Endothelial cell of umbilical vein (primary cell): ENCODE results near the gene ALOX5. TPM values are rescaled to one million over a fixed set of nuclear protein-coding genes. Genes with fewer than 3 reads are reported as not detected.

Source experiments
- BruUV-seq: library from RNA; stranded (reverse); fragments of 400-500 nt; replicated peaks from 2 replicates; lab custom pipeline; 2021; lab: Mats Ljungman, UMichigan
- CTCF ChIA-PET: fragments of 300-600, 350-600 bp; sonication (Branson Sonifier 250); formaldehyde crosslinking; loops from one replicate; lab custom pipeline; 2021; ENCODE audit warnings: antibody characterized with exemption, inconsistent platforms; lab: Charles Lee
- POLR2A ChIA-PET: fragments of 300-600, 350-600 bp; sonication (Branson Sonifier 250); formaldehyde crosslinking; loops from one replicate; lab custom pipeline; 2021; ENCODE audit warnings: antibody characterized with exemption, inconsistent platforms; lab: Charles Lee
- DNase-seq: peaks from one replicate; pipeline ENCODE4 v3.0.0-alpha.2; 2011; ENCODE audit warnings: low read depth, low spot score
- FAIRE-seq: peaks from 2 replicates; lab custom pipeline; 2011; peaks lifted over from hg19 to GRCh38; lab: Jason Lieb, UNC
- H2AFZ ChIP-seq: 2 replicates; pipeline ENCODE4 v1.6.0; 2012; ENCODE audit warnings: low read depth, low read length, control low read depth, inconsistent platforms
- H3K27ac ChIP-seq: 2 replicates; pipeline ENCODE4 v1.5.1; 2011; ENCODE audit warnings: low read depth, mild to moderate bottlenecking, control low read depth, low read length, moderate library complexity; ENCODE audit not compliant: insufficient read depth
- H3K27me3 ChIP-seq, 2 experiments: 2 replicates each; pipeline versions ENCODE4 v1.6.0 to v1.6.1; 2011; ENCODE audit warnings: low read length in 2 of 2, mixed read lengths in 1 of 2; ENCODE audit not compliant: control insufficient read depth in 2 of 2, insufficient read depth in 2 of 2
- H3K36me3 ChIP-seq, 2 experiments: 2 replicates in 1 of 2; 3 replicates in 1 of 2; pipeline ENCODE4 v1.5.1; 2011; ENCODE audit warnings: low read length in 2 of 2, mild to moderate bottlenecking in 1 of 2, moderate library complexity in 1 of 2; ENCODE audit not compliant: control insufficient read depth in 2 of 2, insufficient read depth in 2 of 2; ENCODE audit errors: extremely low read depth in 1 of 2
- H3K4me1 ChIP-seq: 3 replicates; pipeline ENCODE4 v1.5.1; 2011; ENCODE audit warnings: mild to moderate bottlenecking, low read length; ENCODE audit not compliant: control insufficient read depth, insufficient read depth; ENCODE audit errors: extremely low read depth
- H3K4me2 ChIP-seq: 2 replicates; pipeline ENCODE4 v1.6.1; 2011; ENCODE audit warnings: low read length, control low read depth, mixed read lengths; ENCODE audit not compliant: insufficient read depth
- H3K4me3 ChIP-seq, 3 experiments: fragments of 200-600 bp in 1 of 3; sonication (generic), shearing (Covaris generic) in 1 of 3; replicated peaks in 1 of 3; 2 replicates each; pipeline ENCODE4 v1.5.1; 2011 to 2016; ENCODE audit warnings: control low read depth in 3 of 3, low read length in 3 of 3, mild to moderate bottlenecking in 2 of 3, inconsistent platforms in 1 of 3, low read depth in 1 of 3, moderate library complexity in 1 of 3; ENCODE audit not compliant: insufficient read depth in 1 of 3
- H3K79me2 ChIP-seq: 2 replicates; pipeline ENCODE4 v1.6.0; 2012; ENCODE audit warnings: low read length, inconsistent platforms; ENCODE audit not compliant: control insufficient read depth, insufficient read depth
- H3K9ac ChIP-seq: replicated peaks from 2 replicates; pipeline ENCODE3; 2011; ENCODE audit warnings: low read length, control low read depth; ENCODE audit not compliant: insufficient read depth; ENCODE audit errors: extremely low read depth
- H3K9me1 ChIP-seq: replicated peaks from 3 replicates; pipeline ENCODE4 v1.6.0; 2011; ENCODE audit warnings: mild to moderate bottlenecking, low read length; ENCODE audit not compliant: control insufficient read depth, insufficient read depth; ENCODE audit errors: extremely low read depth
- H3K9me3 ChIP-seq: replicated peaks from 2 replicates; pipeline ENCODE4 v1.5.1; 2012; ENCODE audit warnings: low read length, inconsistent platforms; ENCODE audit not compliant: control insufficient read depth, insufficient read depth
- H4K20me1 ChIP-seq: replicated peaks from 2 replicates; pipeline ENCODE3; 2011; ENCODE audit warnings: mild to moderate bottlenecking, low read length; ENCODE audit not compliant: control insufficient read depth, insufficient read depth; ENCODE audit errors: extremely low read depth
- EZH2 ChIP-seq: IDR thresholded peaks from 2 replicates; pipeline ENCODE4 v1.6.1; 2012; ENCODE audit warnings: borderline replicate concordance, low read depth, mild to moderate bottlenecking, moderate library complexity, low read length, inconsistent platforms; ENCODE audit not compliant: severe bottlenecking
- FOS ChIP-seq: IDR thresholded peaks from 2 replicates; pipeline ENCODE4 v1.6.1; 2011; ENCODE audit warnings: mild to moderate bottlenecking, low read length, moderate library complexity, borderline replicate concordance; ENCODE audit not compliant: insufficient read depth
- GATA2 ChIP-seq: IDR thresholded peaks from 2 replicates; pipeline ENCODE4 v1.7.0; 2011; ENCODE audit warnings: low read depth, mild to moderate bottlenecking, moderate library complexity, mixed read lengths, low read length; ENCODE audit not compliant: insufficient read length, insufficient read depth
- JUN ChIP-seq: IDR thresholded peaks from 2 replicates; pipeline ENCODE4 v1.6.1; 2011; ENCODE audit warnings: borderline replicate concordance, low read depth; ENCODE audit not compliant: insufficient read length, insufficient read depth
- MYC ChIP-seq: IDR thresholded peaks from one replicate; pipeline ENCODE4 v1.6.1; 2011; ENCODE audit warnings: mild to moderate bottlenecking, low read depth, low read length
- POLR2A ChIP-seq: IDR thresholded peaks from 2 replicates; pipeline ENCODE4 v1.6.1; 2012; ENCODE audit warnings: low read depth, mild to moderate bottlenecking, control low read depth, low read length
- POLR2AphosphoS5 ChIP-seq: IDR thresholded peaks from 2 replicates; pipeline ENCODE4 v1.6.1; 2012; ENCODE audit warnings: low read depth, mild to moderate bottlenecking, control low read depth, low read length, moderate library complexity; ENCODE audit not compliant: insufficient read depth
- dilution Hi-C: fragments of 300-500 bp; cut with MboI; formaldehyde crosslinking; loops from one replicate; pipeline ENCODE4 v1.15.0; 2019; ENCODE audit warnings: low sequenced_read_pairs; ENCODE audit not compliant: extremely low pct_ligation_motif_present
- intact Hi-C: fragments of 100-400 bp; cut with micrococcal nuclease; formaldehyde crosslinking; loops from one replicate; pipeline ENCODE4 v1.10.0; 2022
- polyA plus RNA-seq, 4 experiments: library from polyadenylated mRNA; depleted of rRNA in 3 of 4; stranded (reverse) in 3 of 4; unstranded in 1 of 4; fragments of >200 nt; gene quantifications; 2 replicates each; pipeline versions ENCODE4 v1.2.1 to v1.2.3, GENCODE V29; 2011 to 2012; ENCODE audit warnings: missing spikeins in 1 of 4
- total RNA-seq: library from RNA; stranded (reverse); gene quantifications from 2 replicates; pipeline ENCODE4 v1.2.3, GENCODE V29; 2021
- TF ChIP-seq, protein P1 (sequence below): IDR thresholded peaks from 2 replicates; pipeline ENCODE4 v1.6.1; 2011; ENCODE audit not compliant: insufficient read depth, insufficient read length
- TF ChIP-seq, protein P2 (sequence below), 2 donors: IDR thresholded peaks; 1 replicate in 1 of 2; 2 replicates in 1 of 2; pipeline ENCODE4 v1.5.1; 2011; ENCODE audit warnings: low read length in 2 of 2, mild to moderate bottlenecking in 2 of 2, moderate library complexity in 2 of 2, control low read depth in 1 of 2, inconsistent platforms in 1 of 2, low read depth in 1 of 2; ENCODE audit not compliant: insufficient read depth in 1 of 2; ENCODE audit errors: extremely low read depth in 1 of 2

ALOX5 gene
- total and polyA plus RNA-seq, 2 donors (not counting 3 experiments of a cell fraction or from before 2014, with no cell fraction given): 0.04 TPM; not detected in 1

DNA sequence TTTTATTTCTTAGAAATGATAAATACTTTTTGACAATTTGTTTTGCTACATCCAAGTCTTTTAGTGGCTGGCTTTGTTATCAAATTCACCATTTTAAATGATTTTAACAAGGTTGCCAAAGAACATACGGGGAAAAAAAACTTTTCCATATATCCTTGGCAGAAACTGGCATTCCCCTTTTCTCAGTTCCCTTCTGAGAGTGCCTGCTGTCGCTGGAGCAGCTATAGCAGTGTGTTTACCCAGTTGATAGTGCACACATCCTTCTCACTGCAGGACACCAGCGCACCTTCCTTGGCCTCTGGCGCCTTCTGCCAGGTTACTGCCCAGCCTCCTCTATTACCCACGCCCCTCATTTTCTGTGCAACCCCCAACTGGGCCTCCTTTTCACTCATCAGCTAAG lies 94.1 kb downstream of the ALOX5 start:
- no peak overlapping the region for H2AFZ ChIP-seq
- no peak for TF ChIP-seq MYC
- no peak for TF ChIP-seq POLR2AphosphoS5
- TF ChIP-seq JUN: no peak
- TF ChIP-seq, protein P1, sequence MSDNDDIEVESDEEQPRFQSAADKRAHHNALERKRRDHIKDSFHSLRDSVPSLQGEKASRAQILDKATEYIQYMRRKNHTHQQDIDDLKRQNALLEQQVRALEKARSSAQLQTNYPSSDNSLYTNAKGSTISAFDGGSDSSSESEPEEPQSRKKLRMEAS: no peak
- no peak for TF ChIP-seq FOS
- TF ChIP-seq, protein P2, sequence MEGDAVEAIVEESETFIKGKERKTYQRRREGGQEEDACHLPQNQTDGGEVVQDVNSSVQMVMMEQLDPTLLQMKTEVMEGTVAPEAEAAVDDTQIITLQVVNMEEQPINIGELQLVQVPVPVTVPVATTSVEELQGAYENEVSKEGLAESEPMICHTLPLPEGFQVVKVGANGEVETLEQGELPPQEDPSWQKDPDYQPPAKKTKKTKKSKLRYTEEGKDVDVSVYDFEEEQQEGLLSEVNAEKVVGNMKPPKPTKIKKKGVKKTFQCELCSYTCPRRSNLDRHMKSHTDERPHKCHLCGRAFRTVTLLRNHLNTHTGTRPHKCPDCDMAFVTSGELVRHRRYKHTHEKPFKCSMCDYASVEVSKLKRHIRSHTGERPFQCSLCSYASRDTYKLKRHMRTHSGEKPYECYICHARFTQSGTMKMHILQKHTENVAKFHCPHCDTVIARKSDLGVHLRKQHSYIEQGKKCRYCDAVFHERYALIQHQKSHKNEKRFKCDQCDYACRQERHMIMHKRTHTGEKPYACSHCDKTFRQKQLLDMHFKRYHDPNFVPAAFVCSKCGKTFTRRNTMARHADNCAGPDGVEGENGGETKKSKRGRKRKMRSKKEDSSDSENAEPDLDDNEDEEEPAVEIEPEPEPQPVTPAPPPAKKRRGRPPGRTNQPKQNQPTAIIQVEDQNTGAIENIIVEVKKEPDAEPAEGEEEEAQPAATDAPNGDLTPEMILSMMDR (IDR thresholded peaks at IDR 0.05; ENCODE audit: extremely low read depth in 1 of 2, insufficient read depth in 1 of 2, low read depth in 1 of 2, low read length in 2 of 2): no peak
- TF ChIP-seq EZH2: no peak
- TF ChIP-seq GATA2: no peak
- TF ChIP-seq POLR2A: no peak
- dilution Hi-C loops: no loop called here

More for the DNA sequence above, 94.1 kb downstream of the ALOX5 start:
- Histone ChIP-seq H3K4me1 (peaks cover 23% of the 10 kb centered on the region), H4K20me1 (no peaks in the 10 kb centered on the region), H3K4me3 (no peak overlapping the region), H3K27ac (no peak overlapping the region), H3K9me3 (no peaks in the 10 kb centered on the region), H3K79me2 (no peaks in the 10 kb centered on the region), H3K4me2 (no peak overlapping the region), H3K36me3 (peaks cover 0 to 3% of the 10 kb centered on the region in 2 experiments), H3K9ac (no peak overlapping the region), H3K9me1 (no peaks in the 10 kb centered on the region), H3K27me3 (no peaks in the 10 kb centered on the region)
- no TSS peak for BruUV-seq
- ChIA-PET POLR2A (no interaction called here), CTCF (interaction anchor here (1.8 to 2.3 kb wide), 2 partner anchors 204 to 233 kb away, joined by 6 to 10 read pairs; partner anchors contain the start of gene ZFAND4)
- intact Hi-C loops: loop anchor here (5.0 kb wide), 1 partner anchor 269 kb away; no protein-coding TSS in a partner anchor
- no peak for DNase-seq
- FAIRE-seq: no peak
